HG02571 (cell line): Measurements from ENCODE around the gene SHBG.

Source experiments
- ATAC-seq: cut with Tn5 transposase; IDR thresholded peaks from one replicate; pipeline ENCODE4 v1.9.1; 2021; ENCODE audit warnings: mild to moderate bottlenecking, moderate library complexity; ENCODE audit not compliant: unreplicated experiment

Gene SHBG

GRCh38 chr17:7644775-7645174, 14.8 kb downstream of the SHBG start:
- no peak for ATAC-seq

GRCh38 chr17:7646457-7646856, 16.5 kb downstream of the SHBG start:
- no peak for ATAC-seq

- no peak for ATAC-seq
Measured at GRCh38 chr17:7647018-7647417, 17.1 kb downstream of the SHBG start.

- ATAC-seq: peak; percentile 55
Measured at GRCh38 chr17:7650509-7651096, 20.7 kb downstream of the SHBG start, which contains the start of gene ATP1B2. ATP1B2 (plus strand) TSS chr17:7650926; CDS start chr17:7651519, 593 bp downstream.

- ATAC-seq: no peak
Measured at GRCh38 chr17:7651097-7651664, 21.2 kb downstream of the SHBG start.

GRCh38 chr17:7651665-7652387, 21.9 kb downstream of the SHBG start:
- ATAC-seq: no peak

- ATAC-seq: no peak
Measured at GRCh38 chr17:7652388-7653356, 22.7 kb downstream of the SHBG start.

- no peak for ATAC-seq
Measured at GRCh38 chr17:7654832-7655540, 25.1 kb downstream of the SHBG start.

GRCh38 chr17:7655541-7655840, 25.6 kb downstream of the SHBG start:
- ATAC-seq: no peak

- ATAC-seq: no peak
Measured at GRCh38 chr17:7656958-7657609, 27.1 kb downstream of the SHBG start.

- ATAC-seq: no peak
Measured at GRCh38 chr17:7667656-7668406, 37.9 kb downstream of the SHBG start.

- no peak for ATAC-seq
Measured at GRCh38 chr17:7668482-7668881, 38.5 kb downstream of the SHBG start.

- no peak for ATAC-seq
Measured at GRCh38 chr17:7673239-7673638, 43.3 kb downstream of the SHBG start.

GRCh38 chr17:7674934-7675333, 45.0 kb downstream of the SHBG start:
- no peak for ATAC-seq

- no peak for ATAC-seq
Measured at GRCh38 chr17:7676533-7676932, 46.6 kb downstream of the SHBG start.

GRCh38 chr17:7677388-7678067, 47.6 kb downstream of the SHBG start:
- no peak for ATAC-seq
